Ammon's horn (tissue), 1 donor: Measurements from ENCODE around the gene KIF17.
A peak's percentile ranks its signal among the peaks of the same experiment; 100 is the strongest.

ENCODE experiments used
- DNase-seq: peaks from one replicate; pipeline ENCODE4 v3.0.0-alpha.2; 2016; ENCODE audit warnings: low spot score

The KIF17 gene

DNA sequence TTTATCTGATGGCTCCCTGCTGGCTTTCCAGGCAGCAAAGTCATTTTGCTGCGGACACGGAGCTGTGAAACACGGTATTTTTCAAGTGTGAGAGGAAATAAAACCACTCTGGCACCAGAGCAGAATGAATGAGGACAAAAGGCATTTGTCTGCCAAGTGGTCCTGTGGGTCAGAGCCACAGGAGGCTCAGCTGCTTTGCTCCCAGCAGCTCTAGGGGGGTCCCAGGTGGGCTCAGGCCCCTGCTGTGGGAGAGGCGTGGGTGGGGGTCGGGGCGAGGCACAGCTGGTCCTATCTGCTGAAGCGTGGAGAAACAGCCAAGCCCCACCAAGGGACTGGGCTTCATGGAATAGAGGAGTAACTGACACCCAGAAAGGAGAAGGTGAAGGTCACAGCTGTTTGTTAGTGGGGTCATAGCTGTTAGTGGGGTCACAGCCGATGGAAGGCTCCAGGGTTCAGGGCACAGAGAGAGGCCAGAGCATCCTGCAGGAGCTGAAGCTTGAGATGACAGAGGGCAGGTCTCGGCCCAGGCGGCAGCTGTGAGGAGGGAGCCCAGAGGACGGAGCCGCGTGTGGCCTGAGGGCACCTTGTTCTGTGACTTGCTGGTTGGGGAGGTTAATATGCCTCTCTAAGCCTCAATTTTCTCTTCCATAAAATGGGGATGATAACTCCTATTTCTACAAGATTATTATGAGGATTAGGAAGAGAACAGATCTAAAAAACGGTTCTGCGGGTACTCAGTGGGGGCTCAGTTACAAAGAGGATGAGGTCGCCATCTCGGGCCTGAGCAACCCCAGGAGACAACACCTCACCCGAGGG is 7.1 kb downstream of the KIF17 start:
- DNase-seq, result no peak

GRCh38 chr1:20709868-20710267 is 7.9 kb downstream of the KIF17 start:
- no peak for DNase-seq

- DNase-seq, result no peak
Observed at GRCh38 chr1:20708891-20709290, 8.9 kb downstream of the KIF17 start.

- no peak for DNase-seq
Observed at GRCh38 chr1:20708057-20708456, 9.8 kb downstream of the KIF17 start.

DNA sequence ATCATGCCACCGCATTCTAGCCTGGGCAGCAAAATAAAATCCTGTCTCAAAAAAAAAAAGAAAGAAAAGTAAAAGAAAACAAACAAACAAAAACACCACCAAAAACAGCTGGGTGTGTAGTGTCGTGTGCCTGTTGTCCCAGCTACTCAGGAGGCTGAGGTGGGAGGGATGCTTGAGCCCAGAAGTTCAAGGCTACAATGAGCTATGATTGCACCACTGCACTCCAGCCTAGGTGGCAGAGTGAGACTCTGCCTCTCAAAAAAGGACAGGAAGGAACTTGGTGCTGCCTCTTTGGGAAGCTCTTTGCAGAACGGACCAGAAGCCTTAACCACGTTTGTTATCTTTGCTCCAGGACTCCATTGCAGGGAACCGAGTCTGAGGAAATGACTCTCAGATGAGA is 11.0 kb downstream of the KIF17 start:
- DNase-seq, result no peak

GRCh38 chr1:20705203-20705755 is 12.5 kb downstream of the KIF17 start:
- DNase-seq, result peak; percentile 46

GRCh38 chr1:20704390-20705202 is 13.2 kb downstream of the KIF17 start:
- DNase-seq, result no peak

GRCh38 chr1:20703124-20703756 is 14.6 kb downstream of the KIF17 start:
- no peak for DNase-seq

GRCh38 chr1:20702416-20702815 is 15.4 kb downstream of the KIF17 start:
- DNase-seq, result no peak

- no peak for DNase-seq
Observed at GRCh38 chr1:20701847-20702246, 16.0 kb downstream of the KIF17 start.

DNA sequence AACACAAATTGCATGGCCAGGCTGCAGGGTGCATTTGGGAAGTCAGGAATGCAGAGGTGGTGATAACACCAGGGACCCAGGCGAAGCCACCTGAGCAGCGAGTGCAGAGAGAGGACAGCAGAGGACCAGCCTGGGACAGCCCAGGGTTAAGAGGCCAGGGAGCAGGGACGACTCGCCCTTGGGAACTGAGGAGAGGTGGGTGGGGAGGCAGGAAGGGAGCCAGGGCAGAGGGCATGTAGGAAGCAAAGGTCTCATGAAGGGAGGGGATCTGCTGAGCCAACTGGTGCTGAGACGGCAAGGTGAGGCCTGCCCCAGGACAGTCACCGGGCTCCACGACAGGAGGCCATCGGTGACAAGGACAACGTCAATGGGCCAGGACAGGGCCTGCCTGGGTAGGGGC is 16.4 kb downstream of the KIF17 start:
- DNase-seq, result no peak

- no peak for DNase-seq
Observed at GRCh38 chr1:20700636-20701215, 17.1 kb downstream of the KIF17 start.

GRCh38 chr1:20699558-20699957 is 18.2 kb downstream of the KIF17 start:
- no peak for DNase-seq

DNA sequence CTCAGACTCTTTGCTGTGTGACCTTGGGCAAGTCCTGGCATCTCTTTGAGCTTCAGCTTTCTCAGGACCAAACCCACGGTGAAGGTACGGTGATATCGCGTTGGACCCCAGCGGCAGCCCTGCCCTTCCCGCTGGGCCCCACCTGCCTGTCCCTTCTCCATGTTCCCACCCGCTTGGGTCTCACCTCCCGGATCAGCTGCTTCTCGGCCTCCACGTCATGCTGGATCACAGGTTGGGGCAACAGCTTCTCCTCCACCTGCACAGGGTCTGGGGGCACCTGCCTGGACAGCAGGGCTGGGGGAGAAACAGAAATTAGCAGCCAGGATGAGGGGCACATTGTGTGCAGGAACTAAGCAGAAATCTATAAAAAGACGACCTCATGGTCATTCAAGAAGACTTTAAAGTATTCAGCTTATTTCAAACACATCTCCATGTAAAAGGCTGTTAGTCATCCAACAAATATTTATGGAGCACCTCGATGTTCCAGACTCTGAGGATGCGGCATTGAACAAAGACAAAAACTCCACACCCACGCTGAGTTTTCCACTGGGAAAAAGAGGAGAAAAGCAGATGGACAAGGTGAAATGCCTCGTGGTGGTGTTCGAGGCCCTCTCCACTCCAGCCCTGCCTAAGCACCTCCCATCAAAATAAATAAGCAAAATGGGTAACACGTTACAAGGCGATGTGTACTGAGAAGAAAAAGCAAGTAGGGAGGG is 19.5 kb downstream of the KIF17 start:
- DNase-seq, result no peak

DNA sequence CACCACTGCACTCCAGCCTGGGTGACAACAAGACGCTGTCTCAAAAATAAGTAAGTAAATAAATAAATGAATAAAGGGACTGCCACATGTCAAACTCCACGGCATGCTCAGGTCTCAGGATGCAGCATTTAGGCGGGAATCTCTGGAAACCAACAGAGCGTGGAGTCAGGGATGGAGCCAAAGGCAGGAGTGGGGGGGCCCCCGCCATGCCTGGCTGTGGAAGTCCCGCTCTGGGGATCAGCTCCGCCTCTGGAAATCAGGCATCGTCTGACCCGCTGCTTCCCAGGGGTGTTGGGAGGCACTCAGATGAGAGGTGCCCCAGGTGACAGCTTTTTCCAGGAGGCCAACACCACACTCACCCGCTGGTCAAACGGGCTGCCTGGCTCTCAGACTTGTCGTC is 20.2 kb downstream of the KIF17 start:
- DNase-seq, result no peak

DNA sequence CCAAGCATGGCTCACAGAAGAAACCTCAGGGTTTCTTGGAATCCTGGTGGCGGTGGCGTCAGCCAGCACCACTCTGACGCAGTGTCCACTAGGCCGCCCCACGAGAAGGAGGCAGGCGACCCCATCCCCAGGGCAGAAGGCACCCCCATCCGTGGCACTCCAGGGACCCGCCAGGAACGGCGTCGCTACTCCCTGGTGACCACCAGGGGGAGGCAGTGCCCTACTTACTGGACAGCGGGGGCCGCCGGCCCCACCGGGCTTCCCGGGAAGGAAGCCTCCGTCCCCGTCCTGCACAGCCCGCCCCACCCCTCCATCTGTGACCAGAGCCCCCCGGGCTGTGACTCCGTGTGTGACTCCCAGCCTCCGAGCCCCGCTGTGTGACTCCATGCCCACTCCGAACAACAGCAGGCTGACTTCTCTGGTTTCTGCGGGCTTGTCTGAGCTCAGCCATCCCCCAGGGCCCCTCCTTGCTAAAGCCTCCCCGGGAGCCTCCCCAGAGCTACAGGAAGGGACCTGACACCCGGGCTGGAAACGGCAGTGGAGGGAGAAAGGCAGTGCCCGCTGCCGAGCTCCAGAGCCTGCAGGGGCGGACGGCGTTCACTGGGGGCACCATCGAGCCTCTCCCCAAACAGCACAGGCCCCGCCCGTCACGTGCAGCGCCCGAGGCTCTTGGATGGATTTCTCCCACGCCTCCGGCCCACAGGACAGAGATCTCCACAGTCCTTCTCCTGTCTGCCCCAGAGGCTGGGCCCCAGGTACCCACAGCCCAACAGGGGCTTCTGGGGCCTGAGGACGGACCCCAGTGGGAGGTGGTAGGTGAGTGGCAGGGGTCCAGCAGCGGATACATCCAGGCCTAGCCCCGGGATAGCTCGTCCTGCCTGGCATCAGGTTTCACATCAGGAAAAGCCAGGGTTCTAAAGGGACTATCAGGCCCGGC is 21.1 kb downstream of the KIF17 start:
- DNase-seq, result peak; percentile 85

GRCh38 chr1:20695515-20695914 is 22.3 kb downstream of the KIF17 start:
- no peak for DNase-seq

- no peak for DNase-seq
Observed at GRCh38 chr1:20693623-20694022, 24.2 kb downstream of the KIF17 start.

- DNase-seq, result no peak
Observed at GRCh38 chr1:20691872-20692271, 25.9 kb downstream of the KIF17 start.

DNA sequence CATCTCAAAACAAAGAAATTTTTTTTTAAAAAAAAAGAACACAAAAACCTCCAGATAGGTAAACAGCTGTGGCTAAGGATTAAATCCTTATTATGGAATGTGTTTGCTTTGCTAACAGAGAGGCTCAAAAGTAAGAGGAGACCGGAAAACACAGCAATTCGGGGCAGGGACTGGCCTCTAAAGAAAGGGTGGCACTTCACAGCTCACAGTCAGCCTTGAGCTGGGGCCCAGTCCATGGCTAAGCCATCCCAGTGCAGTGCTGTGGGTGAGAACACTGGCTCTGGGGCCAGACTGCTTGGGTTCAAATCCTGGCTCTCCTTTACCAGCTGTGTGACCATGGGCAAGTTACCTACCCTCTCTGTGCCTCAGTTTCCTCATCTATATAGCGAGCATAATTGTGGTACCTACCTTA is 28.2 kb downstream of the KIF17 start:
- no peak for DNase-seq
